ENCODE data around the gene C11orf97. TPM values are rescaled to one million over a fixed set of nuclear protein-coding genes. Genes with fewer than 3 reads are reported as not detected.

Gene C11orf97
- total RNA-seq, 1 experiment from 2014 or later = not detected

DNA sequence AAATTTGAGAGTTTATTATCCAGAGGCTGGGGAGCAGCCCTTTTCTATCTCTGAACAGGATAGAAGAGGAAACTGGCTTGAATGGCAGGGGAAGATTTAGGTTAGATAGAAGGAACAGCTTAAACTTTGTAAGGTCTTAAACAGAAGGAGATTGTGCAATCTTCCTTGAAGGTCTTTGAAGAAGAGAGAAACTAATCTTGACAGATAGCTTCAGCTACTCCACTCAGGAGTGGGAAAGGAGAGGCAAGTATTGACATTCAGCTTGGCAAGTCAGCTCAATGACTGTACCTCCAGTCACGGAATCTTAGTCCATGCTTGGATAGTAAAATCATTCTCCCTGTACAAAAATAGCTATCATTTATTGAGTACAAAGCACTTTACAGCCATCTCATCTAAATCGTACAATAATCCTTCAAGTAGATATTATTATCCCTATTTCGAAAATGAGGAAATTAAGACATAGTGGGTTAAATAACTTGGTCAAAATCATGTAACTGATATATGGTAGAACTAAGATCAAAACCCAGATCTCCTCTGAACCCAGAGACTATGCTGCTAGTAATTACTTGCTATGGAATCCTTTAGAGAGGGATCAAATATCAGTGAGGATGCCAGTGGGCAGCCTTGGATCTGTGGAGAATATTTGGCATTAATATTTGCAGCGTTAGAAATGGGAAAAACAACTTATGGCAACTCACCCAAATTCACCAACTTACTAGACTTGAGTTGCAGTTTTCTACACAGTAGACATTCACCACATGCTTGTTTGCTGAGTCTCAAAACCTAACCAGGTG is 14.6 kb downstream of the C11orf97 start:
- H3K27ac ChIP-seq = no peak overlapping the region
- no peaks in the 10 kb centered on the region for H3K9me3 ChIP-seq (ENCODE audit: insufficient read depth, low read depth)
- H4K20me1 ChIP-seq (ENCODE audit: insufficient read depth) = no peaks in the 10 kb centered on the region
- CTCF ChIA-PET = interaction anchor here (1.3 kb wide), 1 partner anchor 14 kb away, joined by 4 read pairs; no protein-coding TSS in a partner anchor
- no peak overlapping the region for H2AFZ ChIP-seq
- H3F3A ChIP-seq (ENCODE audit: insufficient read depth, low read depth) = no peaks in the 10 kb centered on the region
- 0 out of 2 replicates have a peak, but pooled peaks cover 8% of the 10 kb centered on the region for H3K9me2 ChIP-seq (ENCODE audit: insufficient read depth)
- POLR2A ChIA-PET (ENCODE audit: unreplicated experiment) = interaction anchor here (0.8 kb wide), 1 partner anchor 785 kb away, joined by 4 read pairs; the partner anchor contains the start of gene C11orf54
- BruUV-seq (replicated peaks) = no TSS peak
- H3K4me2 ChIP-seq = no peak overlapping the region
- no peak overlapping the region for H3K4me3 ChIP-seq
- H3K36me3 ChIP-seq (ENCODE audit: low read depth) = no peaks in the 10 kb centered on the region
- no peaks in the 10 kb centered on the region for H3K27me3 ChIP-seq (ENCODE audit: insufficient read depth, low read depth)
- peaks cover 12% of the 10 kb centered on the region for H3K4me1 ChIP-seq (replicated peaks; ENCODE audit: insufficient read depth)
- no peak for DNase-seq
- intact Hi-C loops (cut with micrococcal nuclease; ENCODE audit: unreplicated experiment) = loop anchor here (10.0 kb wide), 1 partner anchor 1898 kb away; no protein-coding TSS in a partner anchor
- TF ChIP-seq, protein P1, sequence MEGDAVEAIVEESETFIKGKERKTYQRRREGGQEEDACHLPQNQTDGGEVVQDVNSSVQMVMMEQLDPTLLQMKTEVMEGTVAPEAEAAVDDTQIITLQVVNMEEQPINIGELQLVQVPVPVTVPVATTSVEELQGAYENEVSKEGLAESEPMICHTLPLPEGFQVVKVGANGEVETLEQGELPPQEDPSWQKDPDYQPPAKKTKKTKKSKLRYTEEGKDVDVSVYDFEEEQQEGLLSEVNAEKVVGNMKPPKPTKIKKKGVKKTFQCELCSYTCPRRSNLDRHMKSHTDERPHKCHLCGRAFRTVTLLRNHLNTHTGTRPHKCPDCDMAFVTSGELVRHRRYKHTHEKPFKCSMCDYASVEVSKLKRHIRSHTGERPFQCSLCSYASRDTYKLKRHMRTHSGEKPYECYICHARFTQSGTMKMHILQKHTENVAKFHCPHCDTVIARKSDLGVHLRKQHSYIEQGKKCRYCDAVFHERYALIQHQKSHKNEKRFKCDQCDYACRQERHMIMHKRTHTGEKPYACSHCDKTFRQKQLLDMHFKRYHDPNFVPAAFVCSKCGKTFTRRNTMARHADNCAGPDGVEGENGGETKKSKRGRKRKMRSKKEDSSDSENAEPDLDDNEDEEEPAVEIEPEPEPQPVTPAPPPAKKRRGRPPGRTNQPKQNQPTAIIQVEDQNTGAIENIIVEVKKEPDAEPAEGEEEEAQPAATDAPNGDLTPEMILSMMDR (conservative IDR thresholded peaks at IDR 0.05) = no peak
- TF ChIP-seq EZH2 (IDR thresholded peaks at IDR 0.05; ENCODE audit: low read depth) = no peak
- no peaks in the 10 kb centered on the region for H3K79me2 ChIP-seq (ENCODE audit: low read depth)

DNA sequence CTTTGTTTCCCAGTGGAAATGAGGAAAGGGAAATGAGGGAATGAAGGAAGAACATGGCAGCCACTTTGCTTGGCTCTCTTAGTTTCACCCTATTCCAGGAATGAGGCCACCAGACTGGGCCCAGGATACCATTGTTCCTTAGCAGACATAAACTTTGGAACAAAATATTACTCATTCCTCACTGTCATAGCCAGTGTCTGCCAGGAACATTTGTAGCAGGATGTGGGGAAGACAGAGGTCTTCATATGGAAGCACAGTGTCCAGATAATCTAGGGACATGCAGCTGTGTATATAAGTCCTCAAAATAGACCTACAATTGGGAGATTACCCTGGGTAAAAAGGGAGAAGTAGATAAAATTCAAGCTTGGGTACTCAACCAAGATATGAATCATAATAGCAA is 16.3 kb downstream of the C11orf97 start:
- Histone ChIP-seq H3K36me3 (ENCODE audit: low read depth) (no peaks in the 10 kb centered on the region), H3F3A (ENCODE audit: insufficient read depth, low read depth) (no peaks in the 10 kb centered on the region), H3K4me1 (replicated peaks; ENCODE audit: insufficient read depth) (peaks cover 12% of the 10 kb centered on the region), H3K4me2 (no peak overlapping the region), H3K4me3 (no peak overlapping the region), H4K20me1 (ENCODE audit: insufficient read depth) (no peaks in the 10 kb centered on the region), H3K9me3 (ENCODE audit: insufficient read depth, low read depth) (no peaks in the 10 kb centered on the region), H3K79me2 (ENCODE audit: low read depth) (no peaks in the 10 kb centered on the region), H3K9me2 (ENCODE audit: insufficient read depth) (0 out of 2 replicates have a peak, but pooled peaks cover 8% of the 10 kb centered on the region), H3K27ac (no peak overlapping the region), H3K27me3 (ENCODE audit: insufficient read depth, low read depth) (no peaks in the 10 kb centered on the region), H2AFZ (no peak overlapping the region)
- DNase-seq = no peak
- POLR2A ChIA-PET (ENCODE audit: unreplicated experiment) = no interaction called here
- TF ChIP-seq, protein P1 (conservative IDR thresholded peaks at IDR 0.05) = no peak
- TF ChIP-seq EZH2 (IDR thresholded peaks at IDR 0.05; ENCODE audit: low read depth) = no peak
- no TSS peak for BruUV-seq (replicated peaks)
- intact Hi-C loops (cut with micrococcal nuclease; ENCODE audit: unreplicated experiment) = loop anchor here (10.0 kb wide), 1 partner anchor 1896 kb away; no protein-coding TSS in a partner anchor
- CTCF ChIA-PET = no interaction called here

DNA sequence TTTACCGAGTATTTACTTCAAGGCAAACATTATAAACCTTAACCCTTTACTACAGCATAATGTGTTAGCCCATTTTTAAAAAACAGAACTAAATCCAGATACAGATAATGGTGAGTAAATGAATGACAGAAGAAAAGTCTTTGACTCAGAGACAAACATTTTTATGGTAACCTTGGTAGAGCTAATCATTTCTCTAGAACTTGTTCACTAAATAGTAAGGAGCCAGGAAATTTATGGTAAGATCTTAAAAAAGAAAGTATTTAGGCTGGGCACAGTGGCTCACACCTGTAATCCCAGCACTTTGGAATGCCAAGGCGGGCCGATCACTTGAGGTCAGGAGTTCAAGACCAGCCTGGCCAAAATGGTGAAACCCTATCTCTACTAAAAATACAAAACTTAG is 19.9 kb downstream of the C11orf97 start:
- TF ChIP-seq EZH2 (IDR thresholded peaks at IDR 0.05; ENCODE audit: low read depth) = no peak
- TF ChIP-seq, protein P1 (conservative IDR thresholded peaks at IDR 0.05) = no peak
- ChIA-PET CTCF (no interaction called here), POLR2A (ENCODE audit: unreplicated experiment) (no interaction called here)
- Histone ChIP-seq H3K27me3 (ENCODE audit: insufficient read depth, low read depth) (no peaks in the 10 kb centered on the region), H2AFZ (no peak overlapping the region), H4K20me1 (ENCODE audit: insufficient read depth) (no peaks in the 10 kb centered on the region), H3K27ac (no peak overlapping the region), H3K4me2 (no peak overlapping the region), H3K79me2 (ENCODE audit: low read depth) (no peaks in the 10 kb centered on the region), H3F3A (ENCODE audit: insufficient read depth, low read depth) (no peaks in the 10 kb centered on the region), H3K4me1 (replicated peaks; ENCODE audit: insufficient read depth) (peaks cover 5% of the 10 kb centered on the region), H3K9me3 (ENCODE audit: insufficient read depth, low read depth) (no peaks in the 10 kb centered on the region), H3K4me3 (no peak overlapping the region), H3K9me2 (ENCODE audit: insufficient read depth) (0 out of 2 replicates have a peak, but pooled peaks cover 8% of the 10 kb centered on the region), H3K36me3 (ENCODE audit: low read depth) (no peaks in the 10 kb centered on the region)
- no TSS peak for BruUV-seq (replicated peaks)
- intact Hi-C loops (cut with micrococcal nuclease; ENCODE audit: unreplicated experiment) = no loop called here
- DNase-seq = no peak

Measured in PC-9 (cell line).